Neural cell (in vitro differentiated cells): ENCODE results near the gene SIPA1L2.

ENCODE experiments used
- EP300 ChIP-seq: fragments of 450-650 bp; conservative IDR thresholded peaks from 2 replicates; pipeline ENCODE4 v1.6.1; 2014; ENCODE audit warnings: antibody characterized with exemption, mild to moderate bottlenecking, moderate library complexity; ENCODE audit not compliant: poor library complexity, severe bottlenecking
- EZH2 ChIP-seq: fragments of 200-600, 300-800 bp; shearing (Covaris generic), sonication (generic); IDR thresholded peaks from 2 replicates; pipeline ENCODE4 v1.6.1; 2014; ENCODE audit warnings: antibody characterized with exemption, low read length, borderline replicate concordance, mild to moderate bottlenecking; ENCODE audit not compliant: insufficient read depth, poor library complexity, severe bottlenecking
- POLR2AphosphoS5 ChIP-seq: IDR thresholded peaks from 2 replicates; pipeline ENCODE4 v1.6.1; 2012
- RAD21 ChIP-seq: fragments of 450-650 bp; conservative IDR thresholded peaks from 2 replicates; pipeline ENCODE4 v1.6.1; 2014; ENCODE audit warnings: antibody characterized with exemption, mild to moderate bottlenecking, moderate library complexity
- SMC3 ChIP-seq: fragments of 450-650 bp; conservative IDR thresholded peaks from 2 replicates; pipeline ENCODE4 v1.6.1; 2014; ENCODE audit warnings: antibody characterized with exemption, mild to moderate bottlenecking, moderate library complexity; ENCODE audit not compliant: poor library complexity
- TAF1 ChIP-seq: IDR thresholded peaks from 2 replicates; pipeline ENCODE4 v1.6.1; 2012; ENCODE audit warnings: low read depth
- TF ChIP-seq, protein P1 (sequence below): fragments of 450-650 bp; IDR thresholded peaks from 2 replicates; pipeline ENCODE4 v1.5.1; 2014; ENCODE audit warnings: antibody characterized with exemption, mild to moderate bottlenecking, moderate library complexity; ENCODE audit not compliant: poor library complexity, severe bottlenecking
- TF ChIP-seq, protein P2 (sequence below): IDR thresholded peaks from 2 replicates; pipeline ENCODE4 v1.6.1; 2012; ENCODE audit warnings: borderline replicate concordance

- TF ChIP-seq EP300: no peak
- TF ChIP-seq RAD21: no peak
- TF ChIP-seq, protein P1, sequence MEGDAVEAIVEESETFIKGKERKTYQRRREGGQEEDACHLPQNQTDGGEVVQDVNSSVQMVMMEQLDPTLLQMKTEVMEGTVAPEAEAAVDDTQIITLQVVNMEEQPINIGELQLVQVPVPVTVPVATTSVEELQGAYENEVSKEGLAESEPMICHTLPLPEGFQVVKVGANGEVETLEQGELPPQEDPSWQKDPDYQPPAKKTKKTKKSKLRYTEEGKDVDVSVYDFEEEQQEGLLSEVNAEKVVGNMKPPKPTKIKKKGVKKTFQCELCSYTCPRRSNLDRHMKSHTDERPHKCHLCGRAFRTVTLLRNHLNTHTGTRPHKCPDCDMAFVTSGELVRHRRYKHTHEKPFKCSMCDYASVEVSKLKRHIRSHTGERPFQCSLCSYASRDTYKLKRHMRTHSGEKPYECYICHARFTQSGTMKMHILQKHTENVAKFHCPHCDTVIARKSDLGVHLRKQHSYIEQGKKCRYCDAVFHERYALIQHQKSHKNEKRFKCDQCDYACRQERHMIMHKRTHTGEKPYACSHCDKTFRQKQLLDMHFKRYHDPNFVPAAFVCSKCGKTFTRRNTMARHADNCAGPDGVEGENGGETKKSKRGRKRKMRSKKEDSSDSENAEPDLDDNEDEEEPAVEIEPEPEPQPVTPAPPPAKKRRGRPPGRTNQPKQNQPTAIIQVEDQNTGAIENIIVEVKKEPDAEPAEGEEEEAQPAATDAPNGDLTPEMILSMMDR: no peak
- no peak for TF ChIP-seq POLR2AphosphoS5
- TF ChIP-seq EZH2: no peak
- TF ChIP-seq SMC3: no peak
- TF ChIP-seq, protein P2, sequence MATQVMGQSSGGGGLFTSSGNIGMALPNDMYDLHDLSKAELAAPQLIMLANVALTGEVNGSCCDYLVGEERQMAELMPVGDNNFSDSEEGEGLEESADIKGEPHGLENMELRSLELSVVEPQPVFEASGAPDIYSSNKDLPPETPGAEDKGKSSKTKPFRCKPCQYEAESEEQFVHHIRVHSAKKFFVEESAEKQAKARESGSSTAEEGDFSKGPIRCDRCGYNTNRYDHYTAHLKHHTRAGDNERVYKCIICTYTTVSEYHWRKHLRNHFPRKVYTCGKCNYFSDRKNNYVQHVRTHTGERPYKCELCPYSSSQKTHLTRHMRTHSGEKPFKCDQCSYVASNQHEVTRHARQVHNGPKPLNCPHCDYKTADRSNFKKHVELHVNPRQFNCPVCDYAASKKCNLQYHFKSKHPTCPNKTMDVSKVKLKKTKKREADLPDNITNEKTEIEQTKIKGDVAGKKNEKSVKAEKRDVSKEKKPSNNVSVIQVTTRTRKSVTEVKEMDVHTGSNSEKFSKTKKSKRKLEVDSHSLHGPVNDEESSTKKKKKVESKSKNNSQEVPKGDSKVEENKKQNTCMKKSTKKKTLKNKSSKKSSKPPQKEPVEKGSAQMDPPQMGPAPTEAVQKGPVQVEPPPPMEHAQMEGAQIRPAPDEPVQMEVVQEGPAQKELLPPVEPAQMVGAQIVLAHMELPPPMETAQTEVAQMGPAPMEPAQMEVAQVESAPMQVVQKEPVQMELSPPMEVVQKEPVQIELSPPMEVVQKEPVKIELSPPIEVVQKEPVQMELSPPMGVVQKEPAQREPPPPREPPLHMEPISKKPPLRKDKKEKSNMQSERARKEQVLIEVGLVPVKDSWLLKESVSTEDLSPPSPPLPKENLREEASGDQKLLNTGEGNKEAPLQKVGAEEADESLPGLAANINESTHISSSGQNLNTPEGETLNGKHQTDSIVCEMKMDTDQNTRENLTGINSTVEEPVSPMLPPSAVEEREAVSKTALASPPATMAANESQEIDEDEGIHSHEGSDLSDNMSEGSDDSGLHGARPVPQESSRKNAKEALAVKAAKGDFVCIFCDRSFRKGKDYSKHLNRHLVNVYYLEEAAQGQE: no peak
- no peak for TF ChIP-seq TAF1
Measured at GRCh38 chr1:232655746-232656085, 25.8 kb upstream of the SIPA1L2 start.
